ENCODE results near the gene NRXN3. TPM values are rescaled to one million over a fixed set of nuclear protein-coding genes. Genes with fewer than 3 reads are reported as not detected.

The NRXN3 gene
- total and polyA plus RNA-seq, 2 experiments from 2014 or later, result 1.0 to 1.8 TPM

DNA sequence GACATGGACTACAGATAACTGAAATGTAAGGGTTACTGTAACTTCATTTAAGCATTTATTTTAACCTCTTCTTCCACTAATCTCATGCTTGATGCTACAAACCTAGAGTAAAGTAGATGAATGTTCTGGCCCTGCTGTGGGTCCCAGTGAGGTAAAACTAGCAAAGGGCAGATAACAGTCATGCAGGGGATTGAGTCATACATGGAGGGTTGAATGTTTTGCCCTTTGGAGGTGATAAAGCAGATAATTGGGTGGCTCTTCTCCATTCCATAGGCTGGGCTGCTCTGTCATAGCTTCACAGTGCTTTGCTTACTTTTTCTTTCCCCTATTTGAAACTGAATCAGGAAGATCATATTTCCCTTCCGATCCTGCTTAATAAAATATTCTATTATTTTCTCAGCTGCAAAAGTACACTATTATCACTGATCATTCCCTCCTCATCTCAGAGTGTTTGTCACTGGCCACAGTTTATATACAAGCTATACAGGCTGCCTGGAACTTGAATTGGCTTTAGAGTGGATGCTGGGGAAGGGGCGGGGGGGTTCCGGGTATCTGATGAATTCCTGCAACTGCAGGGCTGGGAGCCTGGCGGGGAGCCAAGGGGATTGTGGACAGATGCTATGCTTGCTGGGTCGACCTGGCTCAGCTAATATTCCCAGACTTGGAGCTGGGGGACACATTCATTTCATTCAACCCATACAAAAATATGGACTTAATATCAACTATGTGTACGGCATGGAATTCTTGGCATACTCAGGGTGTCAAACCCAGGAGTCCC lies 235.1 kb downstream of the NRXN3 start:
- Histone ChIP-seq H3K27ac (ENCODE audit: low read depth) (no peak overlapping the region), H3K4me3 (no peak overlapping the region), H3K79me2 (replicated peaks; ENCODE audit: insufficient read depth) (no peaks in the 10 kb centered on the region), H3K4me2 (no peak overlapping the region), H2AFZ (no peak overlapping the region), H3K9me2 (ENCODE audit: insufficient read depth) (no peaks in the 10 kb centered on the region), H3K4me1 (ENCODE audit: insufficient read depth) (peaks cover 18% of the 10 kb centered on the region), H3K36me3 (ENCODE audit: insufficient read depth) (no peaks in the 10 kb centered on the region), H3F3A (replicated peaks; ENCODE audit: low read depth) (no peaks in the 10 kb centered on the region), H4K20me1 (replicated peaks; ENCODE audit: insufficient read depth) (no peaks in the 10 kb centered on the region), H3K27me3 (ENCODE audit: insufficient read depth) (no peaks in the 10 kb centered on the region)
- TF ChIP-seq, protein P1, sequence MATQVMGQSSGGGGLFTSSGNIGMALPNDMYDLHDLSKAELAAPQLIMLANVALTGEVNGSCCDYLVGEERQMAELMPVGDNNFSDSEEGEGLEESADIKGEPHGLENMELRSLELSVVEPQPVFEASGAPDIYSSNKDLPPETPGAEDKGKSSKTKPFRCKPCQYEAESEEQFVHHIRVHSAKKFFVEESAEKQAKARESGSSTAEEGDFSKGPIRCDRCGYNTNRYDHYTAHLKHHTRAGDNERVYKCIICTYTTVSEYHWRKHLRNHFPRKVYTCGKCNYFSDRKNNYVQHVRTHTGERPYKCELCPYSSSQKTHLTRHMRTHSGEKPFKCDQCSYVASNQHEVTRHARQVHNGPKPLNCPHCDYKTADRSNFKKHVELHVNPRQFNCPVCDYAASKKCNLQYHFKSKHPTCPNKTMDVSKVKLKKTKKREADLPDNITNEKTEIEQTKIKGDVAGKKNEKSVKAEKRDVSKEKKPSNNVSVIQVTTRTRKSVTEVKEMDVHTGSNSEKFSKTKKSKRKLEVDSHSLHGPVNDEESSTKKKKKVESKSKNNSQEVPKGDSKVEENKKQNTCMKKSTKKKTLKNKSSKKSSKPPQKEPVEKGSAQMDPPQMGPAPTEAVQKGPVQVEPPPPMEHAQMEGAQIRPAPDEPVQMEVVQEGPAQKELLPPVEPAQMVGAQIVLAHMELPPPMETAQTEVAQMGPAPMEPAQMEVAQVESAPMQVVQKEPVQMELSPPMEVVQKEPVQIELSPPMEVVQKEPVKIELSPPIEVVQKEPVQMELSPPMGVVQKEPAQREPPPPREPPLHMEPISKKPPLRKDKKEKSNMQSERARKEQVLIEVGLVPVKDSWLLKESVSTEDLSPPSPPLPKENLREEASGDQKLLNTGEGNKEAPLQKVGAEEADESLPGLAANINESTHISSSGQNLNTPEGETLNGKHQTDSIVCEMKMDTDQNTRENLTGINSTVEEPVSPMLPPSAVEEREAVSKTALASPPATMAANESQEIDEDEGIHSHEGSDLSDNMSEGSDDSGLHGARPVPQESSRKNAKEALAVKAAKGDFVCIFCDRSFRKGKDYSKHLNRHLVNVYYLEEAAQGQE (IDR thresholded peaks at IDR 0.05; ENCODE audit: unreplicated experiment), result no peak
- TF ChIP-seq ZNF114 (CRISPR knock-in tag; IDR thresholded peaks at IDR 0.05) (no peak), ZNF331 (CRISPR knock-in tag; IDR thresholded peaks at IDR 0.05; ENCODE audit: low read depth) (no peak), JUNB (IDR thresholded peaks at IDR 0.05; ENCODE audit: unreplicated experiment) (no peak), EZH2 (IDR thresholded peaks at IDR 0.05; ENCODE audit: low read depth, unreplicated experiment) (no peak), EZH2phosphoT487 (IDR thresholded peaks at IDR 0.05; ENCODE audit: unreplicated experiment) (no peak), CREB1 (CRISPR knock-in tag; IDR thresholded peaks at IDR 0.05; ENCODE audit: low read depth) (no peak), POLR2AphosphoS5 (IDR thresholded peaks at IDR 0.05; ENCODE audit: low read depth) (no peak), NANOG (IDR thresholded peaks at IDR 0.05; ENCODE audit: borderline replicate concordance) (no peak)
- TF ChIP-seq, protein P2, sequence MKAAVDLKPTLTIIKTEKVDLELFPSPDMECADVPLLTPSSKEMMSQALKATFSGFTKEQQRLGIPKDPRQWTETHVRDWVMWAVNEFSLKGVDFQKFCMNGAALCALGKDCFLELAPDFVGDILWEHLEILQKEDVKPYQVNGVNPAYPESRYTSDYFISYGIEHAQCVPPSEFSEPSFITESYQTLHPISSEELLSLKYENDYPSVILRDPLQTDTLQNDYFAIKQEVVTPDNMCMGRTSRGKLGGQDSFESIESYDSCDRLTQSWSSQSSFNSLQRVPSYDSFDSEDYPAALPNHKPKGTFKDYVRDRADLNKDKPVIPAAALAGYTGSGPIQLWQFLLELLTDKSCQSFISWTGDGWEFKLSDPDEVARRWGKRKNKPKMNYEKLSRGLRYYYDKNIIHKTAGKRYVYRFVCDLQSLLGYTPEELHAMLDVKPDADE (IDR thresholded peaks at IDR 0.05), result no peak
- TF ChIP-seq, protein P3, sequence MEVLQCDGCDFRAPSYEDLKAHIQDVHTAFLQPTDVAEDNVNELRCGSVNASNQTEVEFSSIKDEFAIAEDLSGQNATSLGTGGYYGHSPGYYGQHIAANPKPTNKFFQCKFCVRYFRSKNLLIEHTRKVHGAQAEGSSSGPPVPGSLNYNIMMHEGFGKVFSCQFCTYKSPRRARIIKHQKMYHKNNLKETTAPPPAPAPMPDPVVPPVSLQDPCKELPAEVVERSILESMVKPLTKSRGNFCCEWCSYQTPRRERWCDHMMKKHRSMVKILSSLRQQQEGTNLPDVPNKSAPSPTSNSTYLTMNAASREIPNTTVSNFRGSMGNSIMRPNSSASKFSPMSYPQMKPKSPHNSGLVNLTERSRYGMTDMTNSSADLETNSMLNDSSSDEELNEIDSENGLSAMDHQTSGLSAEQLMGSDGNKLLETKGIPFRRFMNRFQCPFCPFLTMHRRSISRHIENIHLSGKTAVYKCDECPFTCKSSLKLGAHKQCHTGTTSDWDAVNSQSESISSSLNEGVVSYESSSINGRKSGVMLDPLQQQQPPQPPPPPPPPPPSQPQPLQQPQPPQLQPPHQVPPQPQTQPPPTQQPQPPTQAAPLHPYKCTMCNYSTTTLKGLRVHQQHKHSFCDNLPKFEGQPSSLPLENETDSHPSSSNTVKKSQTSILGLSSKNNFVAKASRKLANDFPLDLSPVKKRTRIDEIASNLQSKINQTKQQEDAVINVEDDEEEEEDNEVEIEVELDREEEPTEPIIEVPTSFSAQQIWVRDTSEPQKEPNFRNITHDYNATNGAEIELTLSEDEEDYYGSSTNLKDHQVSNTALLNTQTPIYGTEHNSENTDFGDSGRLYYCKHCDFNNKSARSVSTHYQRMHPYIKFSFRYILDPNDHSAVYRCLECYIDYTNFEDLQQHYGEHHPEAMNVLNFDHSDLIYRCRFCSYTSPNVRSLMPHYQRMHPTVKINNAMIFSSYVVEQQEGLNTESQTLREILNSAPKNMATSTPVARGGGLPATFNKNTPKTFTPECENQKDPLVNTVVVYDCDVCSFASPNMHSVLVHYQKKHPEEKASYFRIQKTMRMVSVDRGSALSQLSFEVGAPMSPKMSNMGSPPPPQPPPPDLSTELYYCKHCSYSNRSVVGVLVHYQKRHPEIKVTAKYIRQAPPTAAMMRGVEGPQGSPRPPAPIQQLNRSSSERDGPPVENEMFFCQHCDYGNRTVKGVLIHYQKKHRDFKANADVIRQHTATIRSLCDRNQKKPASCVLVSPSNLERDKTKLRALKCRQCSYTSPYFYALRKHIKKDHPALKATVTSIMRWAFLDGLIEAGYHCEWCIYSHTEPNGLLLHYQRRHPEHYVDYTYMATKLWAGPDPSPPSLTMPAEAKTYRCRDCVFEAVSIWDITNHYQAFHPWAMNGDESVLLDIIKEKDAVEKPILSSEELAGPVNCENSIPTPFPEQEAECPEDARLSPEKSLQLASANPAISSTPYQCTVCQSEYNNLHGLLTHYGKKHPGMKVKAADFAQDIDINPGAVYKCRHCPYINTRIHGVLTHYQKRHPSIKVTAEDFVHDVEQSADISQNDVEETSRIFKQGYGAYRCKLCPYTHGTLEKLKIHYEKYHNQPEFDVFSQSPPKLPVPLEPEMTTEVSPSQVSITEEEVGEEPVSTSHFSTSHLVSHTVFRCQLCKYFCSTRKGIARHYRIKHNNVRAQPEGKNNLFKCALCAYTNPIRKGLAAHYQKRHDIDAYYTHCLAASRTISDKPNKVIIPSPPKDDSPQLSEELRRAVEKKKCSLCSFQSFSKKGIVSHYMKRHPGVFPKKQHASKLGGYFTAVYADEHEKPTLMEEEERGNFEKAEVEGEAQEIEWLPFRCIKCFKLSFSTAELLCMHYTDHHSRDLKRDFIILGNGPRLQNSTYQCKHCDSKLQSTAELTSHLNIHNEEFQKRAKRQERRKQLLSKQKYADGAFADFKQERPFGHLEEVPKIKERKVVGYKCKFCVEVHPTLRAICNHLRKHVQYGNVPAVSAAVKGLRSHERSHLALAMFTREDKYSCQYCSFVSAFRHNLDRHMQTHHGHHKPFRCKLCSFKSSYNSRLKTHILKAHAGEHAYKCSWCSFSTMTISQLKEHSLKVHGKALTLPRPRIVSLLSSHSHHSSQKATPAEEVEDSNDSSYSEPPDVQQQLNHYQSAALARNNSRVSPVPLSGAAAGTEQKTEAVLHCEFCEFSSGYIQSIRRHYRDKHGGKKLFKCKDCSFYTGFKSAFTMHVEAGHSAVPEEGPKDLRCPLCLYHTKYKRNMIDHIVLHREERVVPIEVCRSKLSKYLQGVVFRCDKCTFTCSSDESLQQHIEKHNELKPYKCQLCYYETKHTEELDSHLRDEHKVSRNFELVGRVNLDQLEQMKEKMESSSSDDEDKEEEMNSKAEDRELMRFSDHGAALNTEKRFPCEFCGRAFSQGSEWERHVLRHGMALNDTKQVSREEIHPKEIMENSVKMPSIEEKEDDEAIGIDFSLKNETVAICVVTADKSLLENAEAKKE (CRISPR knock-in tag; IDR thresholded peaks at IDR 0.05), result no peak
- Mint-ChIP-seq H3K9me3 (no peaks in the 10 kb centered on the region; the same call in 2 of the 3 replicates), H3K4me1 (peaks cover 20% of the 10 kb centered on the region), H3K27ac (no peak overlapping the region; the same call in 1 of the 2 replicates), H3K4me3 (no peak overlapping the region), H3K27me3 (ENCODE audit: insufficient read depth, low read depth, poor library complexity) (peaks cover 2% of the 10 kb centered on the region), H3K36me3 (ENCODE audit: low read depth) (no peaks in the 10 kb centered on the region)
- DNase-seq (ENCODE audit: low spot score) (no peak), ATAC-seq (no peak)

Data from GM23338 (cell line).